ENCODE measurements around the gene PNPLA7.
"Not testable (repeated sequence)": the region's sequence is repeated elsewhere in the genome, so short reads cannot be mapped to it uniquely, and the experiment has no call there.

PNPLA7 gene

GRCh38 chr9:137467161-137467581 is 83.0 kb downstream of the PNPLA7 start:
- Histone ChIP-seq H3K4me3 (ENCODE audit: low read depth, low read length) (no peak overlapping the region), H3K79me2 (no peaks in the 10 kb centered on the region), H3K4me1 (no peaks in the 10 kb centered on the region), H3K27ac (no peak overlapping the region), H3K27me3 (ENCODE audit: control insufficient read depth, insufficient read depth, low read length) (no peaks in the 10 kb centered on the region), H3K36me3 (ENCODE audit: control insufficient read depth, insufficient read depth, low read length) (no peaks in the 10 kb centered on the region), H3K4me2 (ENCODE audit: low read length) (no peak overlapping the region), H2AFZ (no peak overlapping the region), H3K9ac (no peak overlapping the region), H3K9me3 (ENCODE audit: control insufficient read depth, low read length) (no peaks in the 10 kb centered on the region)
- no peak for TF ChIP-seq CTCF (IDR thresholded peaks at IDR 0.05)

GRCh38 chr9:137466389-137467085 is 83.7 kb downstream of the PNPLA7 start:
- H3K27me3 ChIP-seq (ENCODE audit: control insufficient read depth, insufficient read depth, low read length); H3K79me2 ChIP-seq; H3K27ac ChIP-seq; H3K36me3 ChIP-seq (ENCODE audit: control insufficient read depth, insufficient read depth, low read length); H2AFZ ChIP-seq; H3K4me2 ChIP-seq (ENCODE audit: low read length); H3K9ac ChIP-seq; H3K4me3 ChIP-seq (ENCODE audit: low read depth, low read length); H3K9me3 ChIP-seq (ENCODE audit: control insufficient read depth, low read length); H3K4me1 ChIP-seq: not testable (repeated sequence)

- Histone ChIP-seq H3K36me3 (ENCODE audit: control insufficient read depth, insufficient read depth, low read length) (no peaks in the 10 kb centered on the region), H2AFZ (no peak overlapping the region), H3K9me3 (ENCODE audit: control insufficient read depth, low read length) (no peaks in the 10 kb centered on the region), H3K4me2 (ENCODE audit: low read length) (no peak overlapping the region), H3K9ac (no peak overlapping the region), H3K79me2 (no peaks in the 10 kb centered on the region), H3K4me3 (ENCODE audit: low read depth, low read length) (no peak overlapping the region), H3K4me1 (no peaks in the 10 kb centered on the region), H3K27me3 (ENCODE audit: control insufficient read depth, insufficient read depth, low read length) (no peaks in the 10 kb centered on the region), H3K27ac (no peak overlapping the region)
- TF ChIP-seq CTCF (IDR thresholded peaks at IDR 0.05) = no peak
Measured at GRCh38 chr9:137465720-137466388, 84.3 kb downstream of the PNPLA7 start.

GRCh38 chr9:137465000-137465719 is 85.0 kb downstream of the PNPLA7 start:
- Histone ChIP-seq H3K4me1 (no peaks in the 10 kb centered on the region), H3K4me2 (ENCODE audit: low read length) (no peak overlapping the region), H3K9ac (no peak overlapping the region), H3K79me2 (no peaks in the 10 kb centered on the region), H3K27me3 (ENCODE audit: control insufficient read depth, insufficient read depth, low read length) (no peaks in the 10 kb centered on the region), H3K9me3 (ENCODE audit: control insufficient read depth, low read length) (no peaks in the 10 kb centered on the region), H3K27ac (no peak overlapping the region), H3K36me3 (ENCODE audit: control insufficient read depth, insufficient read depth, low read length) (no peaks in the 10 kb centered on the region), H3K4me3 (ENCODE audit: low read depth, low read length) (no peak overlapping the region), H2AFZ (no peak overlapping the region)
- TF ChIP-seq CTCF (IDR thresholded peaks at IDR 0.05) = no peak

GRCh38 chr9:137464291-137464999 is 85.8 kb downstream of the PNPLA7 start:
- H2AFZ ChIP-seq = no peak overlapping the region
- no peaks in the 10 kb centered on the region for H3K27me3 ChIP-seq (ENCODE audit: control insufficient read depth, insufficient read depth, low read length)
- no peaks in the 10 kb centered on the region for H3K36me3 ChIP-seq (ENCODE audit: control insufficient read depth, insufficient read depth, low read length)
- no peaks in the 10 kb centered on the region for H3K9me3 ChIP-seq (ENCODE audit: control insufficient read depth, low read length)
- H3K4me2 ChIP-seq (ENCODE audit: low read length) = no peak overlapping the region
- no peak for TF ChIP-seq CTCF (IDR thresholded peaks at IDR 0.05)
- H3K4me3 ChIP-seq (ENCODE audit: low read depth, low read length) = no peak overlapping the region
- no peak overlapping the region for H3K27ac ChIP-seq
- no peak overlapping the region for H3K9ac ChIP-seq
- no peaks in the 10 kb centered on the region for H3K79me2 ChIP-seq
- no peaks in the 10 kb centered on the region for H3K4me1 ChIP-seq

Measured in parathyroid adenoma (tissue), 2 donors.